ENCODE results near the gene CEP55.
"Not testable (repeated sequence)": the region's sequence is repeated elsewhere in the genome, so short reads cannot be mapped to it uniquely, and the experiment has no call there.

The CEP55 gene

DNA sequence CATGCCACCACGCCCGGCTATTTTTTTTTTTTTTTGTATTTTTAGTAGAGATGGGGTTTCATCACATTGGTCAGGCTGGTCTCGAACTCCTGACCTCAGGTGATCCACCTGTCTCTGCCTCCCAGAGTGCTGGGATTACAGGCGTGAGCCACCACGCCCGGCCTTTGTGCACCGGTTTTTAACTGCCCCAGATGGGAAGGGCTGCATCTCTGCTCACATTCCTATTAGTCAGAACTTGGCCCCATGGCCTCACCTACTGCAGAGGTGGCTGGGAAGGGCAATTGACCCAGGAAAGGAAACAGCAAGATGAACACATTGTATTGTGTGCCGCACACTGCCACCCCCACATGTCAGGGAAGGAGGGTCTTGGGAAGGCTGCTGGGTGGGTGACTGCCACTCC is 50.6 kb downstream of the CEP55 start:
- WGBS, 2 experiments (ENCODE audit: insufficient coverage in 2 of 2): 88% methylated on average over 4 of the region's 8 CpGs; no CpG with 5 or more reads in 1 of the 2 experiments
- H3K27ac ChIP-seq (ENCODE audit: low read depth, low read length, severe bottlenecking); H3K4me3 ChIP-seq (ENCODE audit: extremely low read depth, insufficient read depth, low read length, poor library complexity, severe bottlenecking); H3K36me3 ChIP-seq (ENCODE audit: control insufficient read depth, insufficient read depth, low read length); H3K9me3 ChIP-seq (ENCODE audit: control insufficient read depth, low read length); H3K4me1 ChIP-seq (ENCODE audit: control insufficient read depth, insufficient read depth, low read length, poor library complexity, severe bottlenecking): not testable (repeated sequence)

GRCh38 chr10:93547522-93547921 is 51.1 kb downstream of the CEP55 start:
- Histone ChIP-seq H3K4me1 (ENCODE audit: control insufficient read depth, insufficient read depth, low read length, poor library complexity, severe bottlenecking) (no peaks in the 10 kb centered on the region), H3K4me3 (ENCODE audit: extremely low read depth, insufficient read depth, low read length, poor library complexity, severe bottlenecking) (no peak overlapping the region), H3K36me3 (ENCODE audit: control insufficient read depth, insufficient read depth, low read length) (no peaks in the 10 kb centered on the region), H3K27ac (ENCODE audit: low read depth, low read length, severe bottlenecking) (no peak overlapping the region), H3K9me3 (ENCODE audit: control insufficient read depth, low read length) (no peaks in the 10 kb centered on the region)

GRCh38 chr10:93548376-93549071 is 52.1 kb downstream of the CEP55 start:
- Histone ChIP-seq H3K4me1 (ENCODE audit: control insufficient read depth, insufficient read depth, low read length, poor library complexity, severe bottlenecking) (no peaks in the 10 kb centered on the region), H3K4me3 (ENCODE audit: extremely low read depth, insufficient read depth, low read length, poor library complexity, severe bottlenecking) (no peak overlapping the region), H3K36me3 (ENCODE audit: control insufficient read depth, insufficient read depth, low read length) (no peaks in the 10 kb centered on the region), H3K27ac (ENCODE audit: low read depth, low read length, severe bottlenecking) (no peak overlapping the region), H3K9me3 (ENCODE audit: control insufficient read depth, low read length) (no peaks in the 10 kb centered on the region)
- 93 to 97% methylated on average over 4 to 5 of the region's 5 CpGs for WGBS, 2 experiments (ENCODE audit: insufficient coverage in 2 of 2)

- Histone ChIP-seq H3K9me3 (ENCODE audit: control insufficient read depth, low read length) (no peaks in the 10 kb centered on the region), H3K4me1 (ENCODE audit: control insufficient read depth, insufficient read depth, low read length, poor library complexity, severe bottlenecking) (peaks cover 4% of the 10 kb centered on the region), H3K4me3 (ENCODE audit: extremely low read depth, insufficient read depth, low read length, poor library complexity, severe bottlenecking) (no peak overlapping the region), H3K36me3 (ENCODE audit: control insufficient read depth, insufficient read depth, low read length) (no peaks in the 10 kb centered on the region), H3K27ac (ENCODE audit: low read depth, low read length, severe bottlenecking) (no peak overlapping the region)
- 94% methylated on average over 3 of the region's 4 CpGs; no CpG with 5 or more reads in 1 of the 2 experiments for WGBS, 2 experiments (ENCODE audit: insufficient coverage in 2 of 2)
Observed at GRCh38 chr10:93550606-93551005, 54.2 kb downstream of the CEP55 start.

- Histone ChIP-seq H3K9me3 (ENCODE audit: control insufficient read depth, low read length) (no peaks in the 10 kb centered on the region), H3K27ac (ENCODE audit: low read depth, low read length, severe bottlenecking) (no peak overlapping the region)
Observed at GRCh38 chr10:93552780-93553179, 56.4 kb downstream of the CEP55 start.

GRCh38 chr10:93553482-93554315 is 57.3 kb downstream of the CEP55 start:
- Histone ChIP-seq H3K4me1 (ENCODE audit: control insufficient read depth, insufficient read depth, low read length, poor library complexity, severe bottlenecking) (peaks cover 4% of the 10 kb centered on the region), H3K27ac (ENCODE audit: low read depth, low read length, severe bottlenecking) (no peak overlapping the region), H3K4me3 (ENCODE audit: extremely low read depth, insufficient read depth, low read length, poor library complexity, severe bottlenecking) (no peak overlapping the region), H3K36me3 (ENCODE audit: control insufficient read depth, insufficient read depth, low read length) (no peaks in the 10 kb centered on the region), H3K9me3 (ENCODE audit: control insufficient read depth, low read length) (no peaks in the 10 kb centered on the region)
- whole genome bisulfite sequencing, 2 experiments (ENCODE audit: insufficient coverage in 2 of 2): 87 to 95% methylated on average over 2 to 4 of the region's 8 CpGs

More at GRCh38 chr10:93552780-93553179, 56.4 kb downstream of the CEP55 start:
- WGBS, 2 experiments (ENCODE audit: insufficient coverage in 2 of 2): 83 to 88% methylated on average over 1 of the region's 3 CpGs
- H3K4me3 ChIP-seq (ENCODE audit: extremely low read depth, insufficient read depth, low read length, poor library complexity, severe bottlenecking): no peak overlapping the region
- H3K36me3 ChIP-seq (ENCODE audit: control insufficient read depth, insufficient read depth, low read length): no peaks in the 10 kb centered on the region
- peaks cover 4% of the 10 kb centered on the region for H3K4me1 ChIP-seq (ENCODE audit: control insufficient read depth, insufficient read depth, low read length, poor library complexity, severe bottlenecking)

- 100% methylated on average over 1 of the region's 1 CpG for WGBS, 2 experiments (ENCODE audit: insufficient coverage in 2 of 2)
- no peaks in the 10 kb centered on the region for H3K9me3 ChIP-seq (ENCODE audit: control insufficient read depth, low read length)
- no peaks in the 10 kb centered on the region for H3K36me3 ChIP-seq (ENCODE audit: control insufficient read depth, insufficient read depth, low read length)
- no peak overlapping the region for H3K4me3 ChIP-seq (ENCODE audit: extremely low read depth, insufficient read depth, low read length, poor library complexity, severe bottlenecking)
- H3K4me1 ChIP-seq (ENCODE audit: control insufficient read depth, insufficient read depth, low read length, poor library complexity, severe bottlenecking): peaks cover 4% of the 10 kb centered on the region
- H3K27ac ChIP-seq (ENCODE audit: low read depth, low read length, severe bottlenecking): no peak overlapping the region
Observed at GRCh38 chr10:93554316-93554663, 57.9 kb downstream of the CEP55 start.

DNA sequence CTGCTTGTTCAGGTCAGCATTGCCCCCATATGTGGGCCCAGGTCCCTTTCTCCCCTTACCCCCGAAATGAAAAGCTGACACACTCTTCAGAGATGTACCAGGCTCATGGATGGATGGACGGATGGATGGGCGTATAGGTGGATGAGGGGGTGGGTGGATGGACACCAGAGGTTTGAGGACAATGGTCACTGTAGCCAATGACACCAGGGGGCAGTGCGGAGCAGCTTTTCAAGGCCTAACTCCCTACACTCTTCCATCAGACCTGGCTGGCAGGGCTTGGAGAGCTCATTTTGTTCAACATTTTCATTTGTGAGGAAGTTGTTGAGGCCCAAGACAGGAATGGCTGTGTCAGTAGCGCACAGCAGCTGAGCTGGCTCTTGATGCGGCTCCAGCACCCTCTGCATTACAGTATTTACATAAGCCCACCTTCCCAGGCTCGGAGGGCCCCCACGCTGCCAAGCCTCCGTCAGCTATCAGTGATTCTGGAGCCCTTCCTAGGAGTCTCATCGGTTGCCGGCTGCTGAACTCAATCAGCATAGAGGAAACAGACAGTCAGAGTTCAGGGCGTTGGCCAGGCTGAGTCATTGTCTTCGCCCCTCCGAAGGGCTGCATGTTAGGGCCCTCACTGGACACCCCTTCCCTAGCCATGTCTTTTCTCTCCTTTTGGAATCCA is 58.5 kb downstream of the CEP55 start:
- Histone ChIP-seq H3K4me1 (ENCODE audit: control insufficient read depth, insufficient read depth, low read length, poor library complexity, severe bottlenecking) (peaks cover 4% of the 10 kb centered on the region), H3K27ac (ENCODE audit: low read depth, low read length, severe bottlenecking) (peak overlapping the region; percentile 2), H3K36me3 (ENCODE audit: control insufficient read depth, insufficient read depth, low read length) (no peaks in the 10 kb centered on the region), H3K4me3 (ENCODE audit: extremely low read depth, insufficient read depth, low read length, poor library complexity, severe bottlenecking) (no peak overlapping the region), H3K9me3 (ENCODE audit: control insufficient read depth, low read length) (no peaks in the 10 kb centered on the region)
- 46 to 55% methylated on average over 10 to 11 of the region's 14 CpGs for WGBS, 2 experiments (ENCODE audit: insufficient coverage in 2 of 2)

GRCh38 chr10:93559490-93559889 is 63.1 kb downstream of the CEP55 start:
- no peaks in the 10 kb centered on the region for H3K36me3 ChIP-seq (ENCODE audit: control insufficient read depth, insufficient read depth, low read length)
- H3K4me3 ChIP-seq (ENCODE audit: extremely low read depth, insufficient read depth, low read length, poor library complexity, severe bottlenecking): no peak overlapping the region
- 89 to 91% methylated on average over 6 to 9 of the region's 9 CpGs for WGBS, 2 experiments (ENCODE audit: insufficient coverage in 2 of 2)
- peaks cover 3% of the 10 kb centered on the region for H3K4me1 ChIP-seq (ENCODE audit: control insufficient read depth, insufficient read depth, low read length, poor library complexity, severe bottlenecking)
- H3K27ac ChIP-seq (ENCODE audit: low read depth, low read length, severe bottlenecking): no peak overlapping the region
- no peaks in the 10 kb centered on the region for H3K9me3 ChIP-seq (ENCODE audit: control insufficient read depth, low read length)

GRCh38 chr10:93560541-93560940 is 64.1 kb downstream of the CEP55 start:
- no peak overlapping the region for H3K27ac ChIP-seq (ENCODE audit: low read depth, low read length, severe bottlenecking)
- WGBS, 2 experiments (ENCODE audit: insufficient coverage in 2 of 2): 92 to 94% methylated on average over 5 to 6 of the region's 6 CpGs
- H3K4me1 ChIP-seq (ENCODE audit: control insufficient read depth, insufficient read depth, low read length, poor library complexity, severe bottlenecking): no peaks in the 10 kb centered on the region
- H3K9me3 ChIP-seq (ENCODE audit: control insufficient read depth, low read length): no peaks in the 10 kb centered on the region
- no peak overlapping the region for H3K4me3 ChIP-seq (ENCODE audit: extremely low read depth, insufficient read depth, low read length, poor library complexity, severe bottlenecking)
- no peaks in the 10 kb centered on the region for H3K36me3 ChIP-seq (ENCODE audit: control insufficient read depth, insufficient read depth, low read length)

Data from mesodermal cell (in vitro differentiated cells).